Dedifferentiated amniotic fluid mesenchymal stem cell (primary cell): ENCODE data around the gene INPP5A.
A peak's percentile ranks its signal among the peaks of the same experiment; 100 is the strongest.

Source experiments
- DNase-seq: peaks from one replicate; pipeline ENCODE4 v3.0.0-alpha.2; 2016; ENCODE audit errors: extremely low spot score

Gene INPP5A

DNA sequence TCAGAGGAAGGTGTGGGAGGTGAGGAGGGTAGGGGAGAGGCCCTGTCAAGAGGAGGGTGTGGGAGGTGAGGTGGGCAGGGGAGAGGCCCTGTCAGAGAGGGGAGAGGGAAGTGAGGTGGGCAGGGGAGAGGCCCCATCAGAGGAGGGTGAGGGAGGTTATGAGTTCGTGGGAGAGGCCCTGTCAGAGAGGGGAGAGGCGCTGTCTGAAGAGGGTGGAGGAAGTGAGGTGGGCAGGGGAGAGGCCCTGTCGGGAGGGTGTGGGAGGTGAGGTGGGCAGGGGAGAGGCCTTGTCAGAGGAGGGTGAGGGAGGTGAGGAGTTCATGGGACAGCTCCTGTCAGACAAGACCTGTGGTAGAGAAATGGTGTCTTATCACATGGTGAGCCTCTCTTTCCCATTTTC is 74.4 kb downstream of the INPP5A start:
- no peak for DNase-seq

DNA sequence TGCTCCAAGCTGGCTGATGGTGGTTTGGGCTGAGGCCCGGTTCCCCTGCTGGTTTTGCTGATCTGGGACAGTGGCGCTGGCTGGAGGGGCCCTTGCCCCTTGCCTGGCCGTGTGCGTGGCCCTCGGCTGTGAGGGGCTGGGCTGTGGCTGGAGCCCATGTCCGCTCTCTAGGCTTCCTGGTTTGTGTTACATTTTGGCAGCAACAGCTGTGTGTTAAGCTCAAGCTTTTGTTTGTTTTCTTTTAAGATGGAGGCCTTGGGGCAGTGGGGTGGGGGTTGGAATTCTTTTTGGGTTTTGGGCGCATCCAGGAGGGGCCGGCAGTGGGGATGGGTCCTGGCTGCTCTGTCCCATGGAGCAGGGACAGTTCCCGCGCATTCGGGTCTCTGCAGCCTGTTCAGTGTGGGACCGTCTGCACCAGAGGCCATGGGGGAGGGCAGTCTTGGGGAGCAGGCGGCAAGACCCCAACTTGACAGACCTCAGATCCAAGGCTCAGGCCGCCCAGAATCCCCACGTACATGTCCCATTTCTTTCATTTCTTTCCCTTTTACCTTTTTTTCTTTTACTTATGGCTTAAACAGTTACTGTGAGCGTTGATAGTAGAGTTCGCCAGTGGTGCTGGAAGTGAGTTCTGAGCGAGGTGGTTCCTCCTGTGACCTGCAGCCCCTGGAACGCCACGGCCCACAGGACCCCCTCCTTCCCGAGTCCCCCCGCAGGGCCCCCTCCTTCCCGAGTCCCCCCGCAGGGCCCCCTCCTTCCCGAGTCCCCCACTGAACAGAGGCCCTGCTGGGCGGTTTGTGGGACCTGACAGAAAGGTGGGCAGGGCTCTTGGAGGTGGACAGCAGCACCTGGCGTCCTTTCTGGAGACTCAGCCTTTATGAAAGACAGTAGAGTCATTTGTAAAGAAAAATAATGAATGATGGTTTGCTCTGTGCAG is 75.3 kb downstream of the INPP5A start:
- DNase-seq: no peak

DNA sequence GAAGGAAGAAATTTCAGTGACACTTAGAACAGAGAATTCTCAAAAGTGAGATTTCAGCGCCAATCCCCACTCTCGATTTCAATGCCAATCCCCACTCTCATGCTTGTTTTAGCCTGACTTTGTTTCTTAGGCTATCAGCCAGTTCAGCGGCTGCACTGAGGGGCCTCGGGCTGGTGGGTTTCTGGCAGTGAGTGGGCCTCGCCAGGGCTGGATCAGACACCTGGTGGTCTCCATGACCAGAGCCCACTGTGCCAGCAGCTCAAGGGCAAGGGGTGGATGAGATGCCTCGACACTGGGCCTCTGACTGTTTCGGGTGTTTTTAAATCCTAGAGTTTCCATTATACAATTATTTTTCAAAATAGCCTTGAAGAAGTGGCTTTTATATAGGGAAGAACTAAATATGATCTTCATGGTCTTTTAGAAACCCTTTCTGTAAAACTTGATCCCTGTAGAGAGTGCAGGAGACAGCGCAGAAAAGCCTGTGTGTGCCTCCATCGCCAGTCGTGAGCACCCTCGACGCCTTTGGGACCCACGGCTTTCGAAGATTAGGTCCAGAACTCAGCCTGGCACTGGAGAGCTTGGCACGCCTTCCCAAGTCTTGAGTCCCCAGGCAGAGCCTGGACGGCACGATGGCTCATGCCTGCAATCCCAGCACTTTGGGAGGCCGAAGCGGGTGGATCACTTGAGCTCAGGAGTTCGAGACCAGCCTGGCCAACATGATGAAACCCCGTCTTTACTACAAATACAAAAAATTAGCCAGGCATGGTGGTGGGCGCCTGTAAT is 76.2 kb downstream of the INPP5A start:
- no peak for DNase-seq

GRCh38 chr10:132614431-132615340 is 77.1 kb downstream of the INPP5A start:
- no peak for DNase-seq

DNA sequence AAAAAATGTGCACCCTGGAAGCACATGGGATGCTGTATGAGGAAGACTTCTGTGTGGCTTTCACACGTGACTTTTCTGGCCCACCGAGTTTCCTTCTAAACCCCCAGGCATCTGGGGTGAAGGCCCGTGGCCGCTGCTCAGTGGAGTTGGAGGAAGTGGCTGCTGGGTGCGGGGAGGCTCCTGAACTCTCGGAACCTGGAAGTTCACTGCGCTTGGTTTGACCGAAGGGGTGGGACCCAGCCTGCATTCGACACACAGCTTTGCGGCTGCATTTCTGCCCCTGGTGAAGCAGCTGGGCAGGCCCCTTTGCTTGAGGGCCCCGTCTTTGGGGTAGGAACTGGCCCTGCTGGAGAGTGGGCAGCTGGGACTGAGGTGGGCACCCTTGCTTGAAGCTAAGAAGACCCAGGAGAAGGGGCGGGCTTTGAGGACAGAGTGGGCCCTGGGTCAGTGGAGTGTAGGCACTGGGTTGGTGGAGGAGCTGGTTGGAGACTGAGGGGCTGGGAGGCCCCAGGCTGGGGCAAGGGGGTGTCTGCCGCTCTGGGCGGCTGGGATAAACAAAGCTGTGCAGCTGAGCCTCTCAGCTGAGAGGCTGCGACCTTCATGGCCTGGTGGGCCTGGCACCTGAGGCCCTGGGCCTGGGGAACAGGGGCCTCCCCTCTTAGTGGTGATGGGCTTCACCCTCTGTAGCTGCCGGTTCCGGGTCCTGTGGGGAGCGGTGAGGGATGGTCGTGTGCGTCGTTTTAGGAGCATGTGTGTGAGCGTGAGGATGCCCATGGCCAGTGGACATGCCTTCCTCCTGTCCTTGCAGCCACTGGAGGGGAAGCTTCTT is 78.0 kb downstream of the INPP5A start:
- DNase-seq: no peak

- no peak for DNase-seq
These were observed 78.8 kb downstream of the INPP5A start for GRCh38 chr10:132616170-132616995.

- DNase-seq: no peak
These were observed 79.6 kb downstream of the INPP5A start for GRCh38 chr10:132616996-132617736.

DNA sequence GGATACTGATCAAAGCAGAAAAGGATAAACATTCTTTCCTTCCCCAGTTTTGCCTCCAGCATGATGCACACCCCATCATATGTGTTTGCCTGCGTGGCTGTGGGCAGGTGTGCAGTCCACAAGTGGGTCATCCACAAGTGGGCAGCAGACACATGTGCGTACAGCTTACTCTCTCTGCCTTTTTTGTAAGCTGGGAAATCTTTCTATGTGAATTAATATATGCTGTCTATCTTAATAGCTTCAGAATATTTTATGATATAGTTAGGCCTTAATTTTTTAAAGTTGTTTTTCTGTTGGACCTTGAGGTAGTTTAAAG is 80.1 kb downstream of the INPP5A start:
- DNase-seq: no peak

DNA sequence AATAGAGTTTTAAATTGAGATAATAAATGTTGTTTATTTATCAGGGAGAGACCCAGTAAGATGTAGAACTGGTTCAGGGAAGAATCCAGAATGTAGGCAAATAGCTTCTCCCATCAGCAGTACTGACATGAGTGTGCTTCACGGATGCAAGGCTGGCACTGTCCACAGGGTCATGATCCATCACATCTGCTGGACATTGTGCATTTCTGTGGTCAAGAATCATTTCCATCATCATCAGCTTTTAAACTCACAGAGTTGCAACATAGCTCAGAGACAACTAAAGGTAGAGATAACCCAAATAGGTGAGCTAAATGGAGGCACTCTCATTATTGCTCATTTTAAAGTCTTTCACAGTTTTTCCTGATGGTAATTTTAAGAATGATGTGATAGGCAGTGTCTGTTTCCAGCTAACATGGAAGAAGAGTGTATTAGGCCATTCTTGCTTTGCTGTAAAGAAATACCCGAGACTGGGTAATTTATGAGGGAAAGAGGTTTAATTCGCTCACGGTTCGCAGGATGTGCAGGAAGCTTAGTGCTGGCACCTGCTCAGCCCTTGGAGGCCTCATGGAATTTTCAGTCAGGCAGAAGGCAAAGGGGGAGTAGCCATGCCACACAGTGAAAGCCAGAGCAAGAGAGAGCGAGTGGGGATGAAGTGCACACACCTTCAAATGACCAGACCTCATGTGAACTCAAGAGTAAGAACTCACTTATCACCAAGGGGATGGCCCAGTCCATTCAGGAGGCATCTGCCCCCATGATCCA is 80.8 kb downstream of the INPP5A start:
- no peak for DNase-seq

GRCh38 chr10:132619927-132620326 is 82.3 kb downstream of the INPP5A start:
- DNase-seq: no peak

GRCh38 chr10:132624061-132624846 is 86.7 kb downstream of the INPP5A start:
- DNase-seq: no peak

DNA sequence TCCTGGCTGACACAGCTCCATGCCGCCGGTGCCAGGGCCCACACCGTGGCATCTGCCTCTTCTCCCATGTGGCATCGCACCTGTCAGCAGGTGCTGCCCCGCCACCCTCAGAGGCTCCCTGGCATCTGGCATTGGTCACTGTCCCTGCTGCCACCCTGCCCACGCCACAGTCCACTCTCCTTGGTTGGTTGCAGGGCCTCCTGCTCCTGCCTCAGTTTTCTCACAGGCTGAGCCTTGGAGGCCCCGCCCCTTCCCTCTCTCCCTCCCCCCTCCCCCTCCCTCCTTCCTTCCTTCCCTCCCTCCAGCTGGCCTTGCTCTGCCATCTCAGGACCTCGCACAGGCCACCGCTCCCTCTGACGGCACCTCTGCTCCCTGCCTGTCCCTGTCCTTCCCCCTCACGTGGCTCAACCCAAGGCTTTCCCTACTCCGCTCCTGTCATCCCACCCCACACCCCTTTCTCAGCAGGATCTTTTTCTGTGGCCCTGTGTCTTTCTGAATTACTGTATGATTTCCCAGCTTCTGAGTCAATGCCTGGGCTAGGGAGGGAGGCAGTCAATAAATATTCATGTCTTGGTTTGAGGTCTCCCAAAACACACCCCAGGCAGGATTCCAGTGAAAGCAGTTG is 87.4 kb downstream of the INPP5A start:
- DNase-seq: no peak

GRCh38 chr10:132626019-132626760 is 88.6 kb downstream of the INPP5A start:
- no peak for DNase-seq

GRCh38 chr10:132626761-132627665 is 89.4 kb downstream of the INPP5A start:
- DNase-seq: no peak

GRCh38 chr10:132627666-132628531 is 90.3 kb downstream of the INPP5A start:
- DNase-seq: peak; percentile 34
